Embryonic facial prominence (tissue), 1 donor: Measurements from ENCODE around the gene ANKMY1.

Experiments
- DNase-seq: peaks from one replicate; pipeline ENCODE4 v3.0.0-alpha.2; 2016; ENCODE audit errors: extremely low spot score

The ANKMY1 gene

GRCh38 chr2:240449764-240450531 is 107.8 kb downstream of the ANKMY1 start:
- DNase-seq = no peak

- no peak for DNase-seq
These were observed 109.2 kb downstream of the ANKMY1 start for GRCh38 chr2:240448387-240449274.

GRCh38 chr2:240447934-240448333 is 109.9 kb downstream of the ANKMY1 start:
- no peak for DNase-seq

GRCh38 chr2:240447331-240447730 is 110.5 kb downstream of the ANKMY1 start:
- no peak for DNase-seq

GRCh38 chr2:240446664-240447175 is 111.1 kb downstream of the ANKMY1 start:
- no peak for DNase-seq

GRCh38 chr2:240445961-240446663 is 111.7 kb downstream of the ANKMY1 start:
- no peak for DNase-seq

GRCh38 chr2:240444464-240444863 is 113.3 kb downstream of the ANKMY1 start:
- DNase-seq = no peak

GRCh38 chr2:240443891-240444301 is 113.9 kb downstream of the ANKMY1 start:
- DNase-seq = no peak

- DNase-seq = no peak
These were observed 114.7 kb downstream of the ANKMY1 start for GRCh38 chr2:240442891-240443715.

GRCh38 chr2:240441993-240442411 is 115.8 kb downstream of the ANKMY1 start:
- DNase-seq = no peak

- no peak for DNase-seq
These were observed 116.3 kb downstream of the ANKMY1 start for GRCh38 chr2:240441326-240441992.

- no peak for DNase-seq
These were observed 117.0 kb downstream of the ANKMY1 start for GRCh38 chr2:240440704-240441320.

- no peak for DNase-seq
These were observed 117.5 kb downstream of the ANKMY1 start for GRCh38 chr2:240440251-240440650.

GRCh38 chr2:240439698-240440151 is 118.1 kb downstream of the ANKMY1 start:
- DNase-seq = no peak

GRCh38 chr2:240438810-240439697 is 118.7 kb downstream of the ANKMY1 start:
- no peak for DNase-seq

GRCh38 chr2:240437861-240438809 is 119.7 kb downstream of the ANKMY1 start:
- DNase-seq = no peak

- no peak for DNase-seq
These were observed 120.3 kb downstream of the ANKMY1 start for GRCh38 chr2:240437551-240437860.
